ENCODE results near the gene ALPL. TPM values are rescaled to one million over a fixed set of nuclear protein-coding genes. Genes with fewer than 3 reads are reported as not detected.

ALPL gene
- total RNA-seq, 8 experiments from 2014 or later: 0.25 to 19.7 (median 3.0) TPM

DNA sequence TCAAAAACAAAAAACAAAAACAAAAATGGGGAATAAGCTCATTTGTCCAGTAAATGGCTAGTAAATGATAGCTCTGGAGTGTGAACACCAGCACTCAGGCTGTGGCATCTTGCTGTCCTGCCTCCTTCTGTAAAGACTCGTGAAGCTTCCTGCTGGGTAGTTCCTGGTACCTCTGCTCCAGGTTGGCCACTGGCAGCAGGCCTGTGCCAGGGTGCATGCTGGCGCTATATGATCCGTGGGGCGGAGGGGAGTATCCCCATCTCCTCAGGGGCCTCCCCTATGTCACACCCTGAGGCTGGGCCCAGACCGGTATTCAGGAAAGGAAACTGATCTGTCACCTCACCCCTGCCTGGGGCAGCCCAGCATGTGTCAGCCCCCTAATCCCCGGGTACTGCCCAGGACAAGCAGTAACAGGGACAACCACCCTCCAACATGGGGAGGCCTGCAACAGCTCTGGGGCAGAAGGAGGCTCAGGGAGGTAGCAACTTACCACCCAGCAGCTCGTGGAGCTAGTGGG is 14.1 kb downstream of the ALPL start:
- 56 to 100% (median 85%) methylated on average over 1 to 7 of the region's 7 CpGs; no CpG with 5 or more reads in 4 of the 10 experiments for WGBS, 10 experiments
- peak in 2 of 8 experiments; percentile 12 to 80 for ATAC-seq (replicated peaks in 6 of 8)
- peaks cover 6 to 17% of the 10 kb centered on the region in 2 donors for H3K4me1 ChIP-seq (replicated peaks in 1 of 2)
- in situ Hi-C loops (cut with MboI; ENCODE audit: low pct_unique_long_range_greater_than_20kb in 2 of 9, low sequenced_read_pairs in 9 of 9, unreplicated experiment in 9 of 9): loop anchor here in 1 of 9 experiments (25.0 kb wide), 1 partner anchor 139 kb away; the partner anchor contains the start of gene RAP1GAP
- no peak overlapping the region for H3K4me3 ChIP-seq
- no peak overlapping the region for H3K27ac ChIP-seq

GRCh38 chr1:21524220-21524619 is 15.0 kb downstream of the ALPL start:
- H3K4me1 ChIP-seq (replicated peaks in 1 of 2): peaks cover 6 to 10% of the 10 kb centered on the region in 2 donors
- no peak overlapping the region for H3K27ac ChIP-seq
- no peak overlapping the region for H3K4me3 ChIP-seq
- no peak for ATAC-seq (replicated peaks in 6 of 8)
- in situ Hi-C loops (cut with MboI; ENCODE audit: low pct_unique_long_range_greater_than_20kb in 2 of 9, low sequenced_read_pairs in 9 of 9, unreplicated experiment in 9 of 9): loop anchor here in 1 of 9 experiments (25.0 kb wide), 1 partner anchor 138 kb away; the partner anchor contains the start of gene RAP1GAP
- WGBS, 10 experiments: 87 to 100% (median 100%) methylated on average over 1 to 5 of the region's 5 CpGs; no CpG with 5 or more reads in 4 of the 10 experiments

- Histone ChIP-seq H3K4me3 (no peak overlapping the region), H3K4me1 (replicated peaks in 1 of 2) (peaks cover 6 to 9% of the 10 kb centered on the region in 2 donors), H3K27ac (peak overlapping the region in 1 of 2 donors; percentile 31)
- 38 to 82% (median 59%) methylated on average over 3 to 13 of the region's 14 CpGs; no CpG with 5 or more reads in 4 of the 10 experiments for WGBS, 10 experiments
- in situ Hi-C loops (cut with MboI; ENCODE audit: low pct_unique_long_range_greater_than_20kb in 2 of 9, low sequenced_read_pairs in 9 of 9, unreplicated experiment in 9 of 9): loop anchor here in 1 of 9 experiments (25.0 kb wide), 1 partner anchor 137 kb away; the partner anchor contains the start of gene RAP1GAP
- ATAC-seq (replicated peaks in 6 of 8): peak in 5 of 8 experiments; percentile 27 to 47 (median 45)
Observed at GRCh38 chr1:21524686-21525339, 15.6 kb downstream of the ALPL start.

DNA sequence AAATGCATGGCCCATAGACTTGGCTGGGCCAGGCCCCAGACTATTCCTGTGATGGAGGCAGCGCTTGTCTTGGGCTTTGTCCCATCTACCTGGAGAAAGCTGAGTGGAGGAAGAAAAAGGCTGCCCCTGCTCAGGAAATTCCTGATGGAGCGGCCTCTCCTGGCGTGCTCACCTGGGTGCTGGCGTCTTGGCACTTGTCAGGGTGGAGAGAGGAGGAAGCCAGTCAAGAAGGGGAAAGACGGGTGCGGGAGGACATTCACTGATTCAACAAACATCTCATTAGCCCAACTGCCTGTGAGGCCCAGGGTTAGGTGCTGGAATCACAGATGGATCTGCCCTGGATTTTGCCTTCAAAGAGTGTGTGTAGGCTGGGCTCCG is 16.1 kb downstream of the ALPL start:
- no peak overlapping the region for H3K4me3 ChIP-seq
- no peak overlapping the region for H3K27ac ChIP-seq
- in situ Hi-C loops (cut with MboI; ENCODE audit: low pct_unique_long_range_greater_than_20kb in 2 of 9, low sequenced_read_pairs in 9 of 9, unreplicated experiment in 9 of 9): no loop called here
- no peak for ATAC-seq (replicated peaks in 6 of 8)
- WGBS, 10 experiments: 58 to 100% (median 100%) methylated on average over 2 to 3 of the region's 7 CpGs; no CpG with 5 or more reads in 7 of the 10 experiments
- peaks cover 6 to 9% of the 10 kb centered on the region in 2 donors for H3K4me1 ChIP-seq (replicated peaks in 1 of 2)

GRCh38 chr1:21526441-21526840 is 17.2 kb downstream of the ALPL start:
- in situ Hi-C loops (cut with MboI; ENCODE audit: low pct_unique_long_range_greater_than_20kb in 2 of 9, low sequenced_read_pairs in 9 of 9, unreplicated experiment in 9 of 9): no loop called here
- Histone ChIP-seq H3K27ac (no peak overlapping the region), H3K4me3 (no peak overlapping the region), H3K4me1 (replicated peaks in 1 of 2) (peaks cover 6 to 11% of the 10 kb centered on the region in 2 donors)
- no peak for ATAC-seq (replicated peaks in 6 of 8)
- 17 to 100% (median 82%) methylated on average over 1 of the region's 1 CpG; no CpG with 5 or more reads in 2 of the 10 experiments for WGBS, 10 experiments

DNA sequence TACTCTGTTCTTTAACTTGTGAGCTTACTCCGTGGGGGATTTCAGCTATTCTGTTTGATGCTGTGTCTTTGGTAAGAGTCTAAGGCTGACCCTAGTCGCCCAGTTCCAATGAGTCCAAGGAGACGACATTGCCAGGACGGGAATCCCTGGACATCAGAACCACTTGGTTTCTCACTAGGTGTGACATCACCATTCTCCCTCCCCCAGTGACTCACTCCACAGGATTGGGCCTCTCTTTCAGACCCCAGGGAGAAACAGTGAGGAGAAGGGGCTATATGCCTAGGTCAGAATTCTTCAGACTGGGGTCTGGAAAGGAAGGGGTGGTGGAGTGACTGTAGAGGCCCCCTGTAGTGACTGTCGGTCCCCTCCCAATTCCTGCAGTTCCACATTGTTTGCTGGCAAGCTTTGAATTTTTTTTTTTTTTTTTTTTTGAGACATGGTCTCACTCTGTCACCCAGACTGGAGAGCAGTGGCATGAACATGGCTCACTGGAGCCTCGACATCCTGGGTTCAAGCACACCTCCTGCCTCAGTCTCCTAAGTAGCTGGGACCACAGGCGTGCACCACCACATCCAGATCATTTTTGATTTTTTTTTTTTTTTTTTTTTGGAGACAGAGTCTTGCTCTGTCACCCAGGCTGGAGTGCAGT is 21.3 kb downstream of the ALPL start:
- Histone ChIP-seq H3K4me1 (replicated peaks in 1 of 2) (peaks cover 0 to 10% of the 10 kb centered on the region in 2 donors), H3K4me3 (no peak overlapping the region), H3K27ac (no peak overlapping the region)
- in situ Hi-C loops (cut with MboI; ENCODE audit: low pct_unique_long_range_greater_than_20kb in 2 of 9, low sequenced_read_pairs in 9 of 9, unreplicated experiment in 9 of 9): no loop called here
- 0 to 100% (median 77%) methylated on average over 1 to 7 of the region's 7 CpGs; no CpG with 5 or more reads in 1 of the 10 experiments for WGBS, 10 experiments
- peak in 5 of 8 experiments; percentile 72 to 86 (median 76) for ATAC-seq (replicated peaks in 6 of 8)

- in situ Hi-C loops (cut with MboI; ENCODE audit: low pct_unique_long_range_greater_than_20kb in 2 of 9, low sequenced_read_pairs in 9 of 9, unreplicated experiment in 9 of 9): no loop called here
- no peak for ATAC-seq (replicated peaks in 6 of 8)
- 29 to 100% (median 100%) methylated on average over 1 to 2 of the region's 5 CpGs; no CpG with 5 or more reads in 5 of the 10 experiments for WGBS, 10 experiments
- Histone ChIP-seq H3K4me3 (no peak overlapping the region), H3K27ac (no peak overlapping the region), H3K4me1 (replicated peaks in 1 of 2) (peaks cover 0 to 10% of the 10 kb centered on the region in 2 donors)
Observed at GRCh38 chr1:21531241-21531640, 22.0 kb downstream of the ALPL start.

GRCh38 chr1:21532496-21532895 is 23.3 kb downstream of the ALPL start:
- no peak overlapping the region for H3K4me3 ChIP-seq
- H3K27ac ChIP-seq: no peak overlapping the region
- WGBS, 10 experiments: 75 to 100% (median 90%) methylated on average over 1 to 3 of the region's 3 CpGs; no CpG with 5 or more reads in 4 of the 10 experiments
- H3K4me1 ChIP-seq (replicated peaks in 1 of 2): peaks cover 4 to 15% of the 10 kb centered on the region in 2 donors
- in situ Hi-C loops (cut with MboI; ENCODE audit: low pct_unique_long_range_greater_than_20kb in 2 of 9, low sequenced_read_pairs in 9 of 9, unreplicated experiment in 9 of 9): no loop called here
- no peak for ATAC-seq (replicated peaks in 6 of 8)

GRCh38 chr1:21532992-21533534 is 23.8 kb downstream of the ALPL start:
- no peak overlapping the region for H3K4me3 ChIP-seq

DNA sequence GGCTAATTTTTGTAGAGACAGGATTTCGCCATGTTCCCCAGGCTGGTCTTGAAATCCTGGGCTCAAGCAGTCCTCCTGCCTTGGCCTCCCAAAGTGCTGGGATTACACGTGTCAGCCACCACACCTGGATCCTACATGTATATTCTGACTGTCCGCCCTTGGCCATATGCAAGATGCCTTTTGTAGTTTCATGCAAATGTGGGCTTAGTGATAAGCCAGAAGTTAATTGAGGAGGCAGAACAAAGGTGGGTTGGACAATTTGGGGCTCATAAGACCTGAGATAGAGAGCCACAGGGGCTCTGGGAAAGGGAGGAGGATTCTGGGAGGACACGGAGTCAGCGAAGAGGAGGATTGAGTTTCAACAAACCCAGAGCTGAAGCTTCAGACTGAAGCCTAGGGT is 24.9 kb downstream of the ALPL start:
- in situ Hi-C loops (cut with MboI; ENCODE audit: low pct_unique_long_range_greater_than_20kb in 2 of 9, low sequenced_read_pairs in 9 of 9, unreplicated experiment in 9 of 9): no loop called here
- Histone ChIP-seq H3K4me1 (replicated peaks in 1 of 2) (peaks cover 12 to 21% of the 10 kb centered on the region in 2 donors), H3K27ac (no peak overlapping the region), H3K4me3 (no peak overlapping the region)
- WGBS, 10 experiments: 43 to 90% (median 84%) methylated on average over 1 to 5 of the region's 5 CpGs; no CpG with 5 or more reads in 3 of the 10 experiments
- ATAC-seq (replicated peaks in 6 of 8): no peak

More at GRCh38 chr1:21532992-21533534, 23.8 kb downstream of the ALPL start:
- in situ Hi-C loops (cut with MboI; ENCODE audit: low pct_unique_long_range_greater_than_20kb in 2 of 9, low sequenced_read_pairs in 9 of 9, unreplicated experiment in 9 of 9): no loop called here
- H3K4me1 ChIP-seq (replicated peaks in 1 of 2): peaks cover 10 to 21% of the 10 kb centered on the region in 2 donors
- WGBS, 10 experiments: 38 to 100% (median 88%) methylated on average over 1 to 4 of the region's 4 CpGs
- ATAC-seq (replicated peaks in 6 of 8): no peak
- H3K27ac ChIP-seq: no peak overlapping the region

- Histone ChIP-seq H3K4me3 (no peak overlapping the region), H3K27ac (no peak overlapping the region), H3K4me1 (replicated peaks in 1 of 2) (peaks cover 12 to 21% of the 10 kb centered on the region in 2 donors)
- WGBS, 10 experiments: 18 to 100% (median 53%) methylated on average over 1 to 11 of the region's 11 CpGs; no CpG with 5 or more reads in 2 of the 10 experiments
- in situ Hi-C loops (cut with MboI; ENCODE audit: low pct_unique_long_range_greater_than_20kb in 2 of 9, low sequenced_read_pairs in 9 of 9, unreplicated experiment in 9 of 9): no loop called here
- ATAC-seq (replicated peaks in 6 of 8): peak in 7 of 8 experiments; percentile 24 to 89 (median 56)
Observed at GRCh38 chr1:21534674-21535378, 25.6 kb downstream of the ALPL start.

GRCh38 chr1:21536218-21536617 is 27.0 kb downstream of the ALPL start:
- Histone ChIP-seq H3K27ac (no peak overlapping the region), H3K4me1 (replicated peaks in 1 of 2) (peaks cover 14 to 26% of the 10 kb centered on the region in 2 donors), H3K4me3 (no peak overlapping the region)
- no peak for ATAC-seq (replicated peaks in 6 of 8)
- in situ Hi-C loops (cut with MboI; ENCODE audit: low pct_unique_long_range_greater_than_20kb in 2 of 9, low sequenced_read_pairs in 9 of 9, unreplicated experiment in 9 of 9): no loop called here
- 0 to 100% (median 95%) methylated on average over 1 to 2 of the region's 2 CpGs; no CpG with 5 or more reads in 3 of the 10 experiments for WGBS, 10 experiments

Data from motor neuron (in vitro differentiated cells).